IMR-90 (cell line): ENCODE data around the gene CDH23. TPM values are rescaled to one million over a fixed set of nuclear protein-coding genes. Genes with fewer than 3 reads are reported as not detected.

Source experiments
- ATAC-seq: fragments of 200-7000 bp; cut with Tn5 transposase; 2 replicates; pipeline ENCODE4 v1.9.1; 2020; ENCODE audit warnings: low read depth, mild to moderate bottlenecking, moderate library complexity
- BruUV-seq: library from RNA; stranded (reverse); fragments of 400-500 nt; replicated peaks from 2 replicates; lab custom pipeline; 2021; lab: Mats Ljungman, UMichigan
- CTCF ChIA-PET: fragments of 300-600 bp; formaldehyde crosslinking; extraction: SDS; loops from one replicate; lab custom pipeline; 2021; ENCODE audit warnings: antibody characterized with exemption; lab: Yijun Ruan, JAX
- POLR2A ChIA-PET: fragments of 300-600 bp; sonication (Branson Sonifier 250); formaldehyde crosslinking; loops from one replicate; lab custom pipeline; 2022; ENCODE audit warnings: antibody characterized with exemption; ENCODE audit not compliant: unreplicated experiment; lab: Charles Lee
- DNase-seq: peaks from one replicate; pipeline ENCODE4 v3.0.0; 2013
- H2AFZ ChIP-seq: replicated peaks from 2 replicates; pipeline ENCODE3; 2013; ENCODE audit warnings: low read length, mild to moderate bottlenecking; ENCODE audit not compliant: poor library complexity
- H2AK5ac ChIP-seq: 2 replicates; pipeline ENCODE4 v1.6.1; 2013; ENCODE audit warnings: low read depth, low read length, inconsistent platforms
- H2AK9ac ChIP-seq: replicated peaks from 2 replicates; pipeline ENCODE3; 2013; ENCODE audit warnings: mild to moderate bottlenecking, low read depth, low read length, moderate library complexity; ENCODE audit not compliant: poor library complexity
- H2BK120ac ChIP-seq: 2 replicates; pipeline ENCODE4 v1.6.1; 2013; ENCODE audit warnings: low read depth, low read length, inconsistent platforms
- H2BK15ac ChIP-seq: 3 replicates; pipeline ENCODE4 v1.6.1; 2013; ENCODE audit warnings: low read depth, low read length, inconsistent platforms
- H2BK20ac ChIP-seq: 2 replicates; pipeline ENCODE4 v1.6.1; 2013; ENCODE audit warnings: low read depth, mild to moderate bottlenecking, inconsistent platforms, low read length, moderate library complexity
- H2BK5ac ChIP-seq: 2 replicates; pipeline ENCODE4 v1.6.1; 2013; ENCODE audit warnings: mild to moderate bottlenecking, low read depth, low read length, inconsistent platforms; ENCODE audit not compliant: poor library complexity, severe bottlenecking
- H3K14ac ChIP-seq: replicated peaks from 2 replicates; pipeline ENCODE4 v1.6.1; 2013; ENCODE audit warnings: low read depth, low read length, inconsistent platforms
- H3K18ac ChIP-seq: 2 replicates; pipeline ENCODE4 v1.6.1; 2013; ENCODE audit warnings: low read depth, low read length, control low read depth
- H3K23ac ChIP-seq: 2 replicates; pipeline ENCODE4 v1.6.1; 2013; ENCODE audit warnings: low read depth, low read length, inconsistent platforms
- H3K27ac ChIP-seq: 2 replicates; pipeline ENCODE4 v1.5.1; 2013; ENCODE audit warnings: mild to moderate bottlenecking, control low read depth, low read length; ENCODE audit not compliant: insufficient read depth
- H3K27me3 ChIP-seq: 2 replicates; pipeline ENCODE4 v1.6.1; 2013; ENCODE audit warnings: low read length; ENCODE audit not compliant: control insufficient read depth, insufficient read depth
- H3K36me3 ChIP-seq: 2 replicates; pipeline ENCODE4 v1.6.1; 2013; ENCODE audit warnings: low read length, mixed read lengths; ENCODE audit not compliant: control insufficient read depth, insufficient read depth
- H3K4ac ChIP-seq: 2 replicates; pipeline ENCODE4 v1.6.1; 2013; ENCODE audit warnings: low read depth, low read length, inconsistent platforms
- H3K4me1 ChIP-seq: 2 replicates; pipeline ENCODE4 v1.6.1; 2013; ENCODE audit warnings: low read length, mixed read lengths; ENCODE audit not compliant: control insufficient read depth, insufficient read depth
- H3K4me2 ChIP-seq: 2 replicates; pipeline ENCODE4 v1.6.1; 2013; ENCODE audit warnings: low read depth, mild to moderate bottlenecking, control low read depth, low read length, moderate library complexity
- H3K4me3 ChIP-seq: 2 replicates; pipeline ENCODE4 v1.5.1; 2013; ENCODE audit warnings: low read depth, mild to moderate bottlenecking, control low read depth, low read length, moderate library complexity; ENCODE audit not compliant: insufficient read depth
- H3K56ac ChIP-seq: 2 replicates; pipeline ENCODE4 v1.6.1; 2013; ENCODE audit warnings: low read length, inconsistent platforms; ENCODE audit not compliant: insufficient read depth; ENCODE audit errors: extremely low read depth
- H3K79me1 ChIP-seq, 2 experiments: 2 replicates each; pipeline ENCODE4 v1.6.1; 2013; ENCODE audit warnings: low read length in 2 of 2, inconsistent platforms in 1 of 2, low read depth in 1 of 2
- H3K9ac ChIP-seq: 2 replicates; pipeline ENCODE4 v1.6.1; 2013; ENCODE audit warnings: low read depth, low read length, control low read depth
- H3K9me1 ChIP-seq: 2 replicates; pipeline ENCODE4 v1.6.1; 2013; ENCODE audit warnings: low read length, inconsistent platforms; ENCODE audit not compliant: insufficient read depth
- H3K9me3 ChIP-seq: 2 replicates; pipeline ENCODE4 v1.6.1; 2013; ENCODE audit warnings: low read length; ENCODE audit not compliant: control insufficient read depth, insufficient read depth
- H4K20me1 ChIP-seq: 2 replicates; pipeline ENCODE4 v1.6.1; 2013; ENCODE audit warnings: low read length, inconsistent platforms; ENCODE audit not compliant: insufficient read depth
- H4K5ac ChIP-seq: 2 replicates; pipeline ENCODE4 v1.6.1; 2013; ENCODE audit warnings: mild to moderate bottlenecking, low read depth, low read length, control low read depth
- H4K8ac ChIP-seq, 2 experiments: 2 replicates each; pipeline ENCODE4 v1.6.1; 2013; ENCODE audit warnings: low read depth in 2 of 2, low read length in 2 of 2, control low read depth in 1 of 2, inconsistent platforms in 1 of 2
- H4K91ac ChIP-seq: 2 replicates; pipeline ENCODE4 v1.6.1; 2013; ENCODE audit warnings: low read depth, low read length, inconsistent platforms; ENCODE audit not compliant: insufficient read depth
- ELK1 ChIP-seq: fragments of 150-350 bp; IDR thresholded peaks from 2 replicates; pipeline ENCODE4 v1.6.1; 2016; ENCODE audit warnings: low read depth, mild to moderate bottlenecking, low read length, moderate library complexity, borderline replicate concordance
- MAZ ChIP-seq: IDR thresholded peaks from 2 replicates; pipeline ENCODE4 v1.6.1; 2012; ENCODE audit warnings: low read depth, mild to moderate bottlenecking, low read length, improper control_type of control experiment, moderate library complexity, borderline replicate concordance
- SMC3 ChIP-seq: fragments of 150-350 bp; IDR thresholded peaks from 2 replicates; pipeline ENCODE4 v1.6.1; 2016; ENCODE audit warnings: low read depth, mild to moderate bottlenecking, antibody characterized with exemption, low read length, moderate library complexity
- USF2 ChIP-seq: fragments of 150-350 bp; IDR thresholded peaks from 2 replicates; pipeline ENCODE4 v1.6.1; 2017; ENCODE audit warnings: mild to moderate bottlenecking, antibody characterized with exemption, low read length, low read depth
- WGBS, 2 experiments: methylation state at CpG; one replicate each; pipeline versions ENCODE4 v1.1.5 to v1.1.7; 2013; ENCODE audit warnings: missing lambda C conversion rate in 2 of 2; ENCODE audit not compliant: insufficient read length in 1 of 2; ENCODE audit errors: extremely low coverage in 2 of 2; 5-methylcytosine and 5-hydroxymethylcytosine counted together
- dilution Hi-C: fragments of 300-500 bp; cut with HindIII; formaldehyde crosslinking; loops from one replicate; pipeline ENCODE4 v1.14.3; 2018; ENCODE audit warnings: low sequenced_read_pairs; ENCODE audit not compliant: unreplicated experiment
- in situ Hi-C: fragments of 300-500 bp; cut with MboI; formaldehyde crosslinking; loops from 3 replicates; pipeline ENCODE4 v1.14.3; 2019; ENCODE audit warnings: low sequenced_read_pairs, inconsistent platforms, mixed read lengths
- intact Hi-C: fragments of 100-400 bp; cut with micrococcal nuclease; formaldehyde crosslinking; loops from 2 replicates; pipeline ENCODE4 v1.10.0; 2022
- polyA plus RNA-seq, 3 experiments: library from polyadenylated mRNA; depleted of rRNA; stranded (reverse); fragments of >200 nt; gene quantifications; 2 replicates each; pipeline ENCODE4 v1.2.3, GENCODE V29; 2012; ENCODE audit warnings: low replicate concordance in 1 of 3
- total RNA-seq: library from RNA; depleted of rRNA; stranded (reverse); fragments of >200 nt; gene quantifications from 2 replicates; pipeline ENCODE4 v1.2.3, GENCODE V29; 2012

Gene CDH23
- total and polyA plus RNA-seq, 2 of the 4 experiments (the other 2 are of a cell fraction), result under 0.01 to 0.03 TPM

- 40% methylated on average over 1 of the region's 4 CpGs; no CpG with 5 or more reads in 1 of the 2 experiments for WGBS, 2 experiments
- dilution Hi-C loops, result no loop called here
These were observed 1.1 kb upstream of the CDH23 start for GRCh38 chr10:71395621-71396020.

More at GRCh38 chr10:71395621-71396020, 1.1 kb upstream of the CDH23 start:
- Histone ChIP-seq H3K27me3 (peaks cover 86% of the 10 kb centered on the region), H3K27ac (no peak overlapping the region), H3K79me1 (no peaks in the 10 kb centered on the region), H3K9ac (no peak overlapping the region), H3K18ac (no peak overlapping the region), H3K4ac (no peak overlapping the region), H3K4me2 (no peak overlapping the region), H3K36me3 (no peaks in the 10 kb centered on the region), H2BK5ac (no peak overlapping the region), H3K4me1 (no peaks in the 10 kb centered on the region; the same call in 1 of the 2 replicates), H2AK9ac (no peak overlapping the region), H2BK120ac (no peak overlapping the region), H4K8ac (no peak overlapping the region), H2AFZ (no peak overlapping the region), H2AK5ac (no peak overlapping the region), H4K5ac (no peak overlapping the region), H2BK20ac (no peak overlapping the region), H3K14ac (no peak overlapping the region), H4K20me1 (no peaks in the 10 kb centered on the region), H3K23ac (no peak overlapping the region), H4K91ac (no peak overlapping the region), H2BK15ac (no peak overlapping the region), H3K56ac (no peak overlapping the region), H3K9me3 (no peaks in the 10 kb centered on the region), H3K4me3 (no peak overlapping the region), H3K9me1 (no peaks in the 10 kb centered on the region)
- TF ChIP-seq USF2 (no peak), SMC3 (no peak), MAZ (no peak), ELK1 (no peak)
- ChIA-PET POLR2A (no interaction called here), CTCF (no interaction called here)
- no TSS peak for BruUV-seq
- intact Hi-C loops (no loop called here), in situ Hi-C loops (no loop called here)
- no peak for ATAC-seq
- no peak for DNase-seq
